HG02973 (cell line): ENCODE data around the gene CERKL.

Experiments
- ATAC-seq: cut with Tn5 transposase; IDR thresholded peaks from one replicate; pipeline ENCODE4 v1.9.1; 2021; ENCODE audit warnings: moderate library complexity; ENCODE audit not compliant: unreplicated experiment

The CERKL gene

DNA sequence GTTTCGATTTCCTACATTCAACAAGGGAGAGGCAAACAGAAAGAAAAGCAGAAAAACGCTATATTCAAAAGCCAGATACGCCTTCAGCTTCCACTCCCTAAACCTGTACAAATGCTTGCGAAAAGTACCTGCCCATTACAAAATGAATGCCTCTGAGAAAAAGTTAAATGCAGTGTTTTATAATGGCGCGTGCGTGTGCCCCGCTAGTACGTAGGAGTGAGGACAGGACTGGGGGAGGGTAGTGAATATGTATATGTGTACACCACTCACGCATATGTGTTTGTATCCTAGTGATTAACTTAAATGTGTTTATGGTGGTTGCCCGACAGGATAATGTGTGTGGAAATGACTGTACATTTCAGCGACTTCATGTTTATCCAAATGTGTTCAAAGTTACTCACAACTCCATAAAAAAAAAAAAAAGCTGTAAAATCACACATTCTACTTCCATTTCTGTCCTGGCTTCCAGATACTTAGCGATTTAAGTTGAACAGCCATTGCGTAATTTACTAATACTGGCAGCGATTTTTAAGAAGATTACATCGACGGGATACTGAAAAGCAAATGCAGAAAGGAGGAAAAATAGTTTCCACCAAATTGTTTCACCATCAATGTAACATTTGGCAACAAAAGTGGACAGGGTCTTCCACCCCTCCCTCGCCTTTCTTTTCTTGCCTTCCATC, 22.1 kb upstream of the CERKL start:
- no peak for ATAC-seq

GRCh38 chr2:181677912-181678586, 21.1 kb upstream of the CERKL start:
- peak; percentile 42 for ATAC-seq

DNA sequence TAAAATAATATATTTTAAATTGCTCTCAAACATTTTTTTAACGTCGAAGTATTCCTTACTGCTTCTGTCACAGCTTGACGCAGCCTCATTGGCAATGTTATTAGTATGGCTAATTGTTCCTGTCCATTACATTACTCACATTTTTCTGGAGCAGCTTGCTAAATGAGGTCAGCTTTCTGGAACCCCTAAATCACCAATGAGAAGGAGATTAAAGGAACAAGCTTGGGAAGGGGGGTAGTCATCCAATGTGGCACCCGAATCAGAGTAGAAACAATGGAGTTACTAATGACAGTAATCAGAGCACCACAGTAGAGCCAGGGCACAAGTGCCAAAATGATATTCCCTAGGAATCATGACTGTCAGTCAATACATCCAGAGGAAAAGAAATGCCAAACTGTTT, 18.3 kb upstream of the CERKL start:
- ATAC-seq: no peak

DNA sequence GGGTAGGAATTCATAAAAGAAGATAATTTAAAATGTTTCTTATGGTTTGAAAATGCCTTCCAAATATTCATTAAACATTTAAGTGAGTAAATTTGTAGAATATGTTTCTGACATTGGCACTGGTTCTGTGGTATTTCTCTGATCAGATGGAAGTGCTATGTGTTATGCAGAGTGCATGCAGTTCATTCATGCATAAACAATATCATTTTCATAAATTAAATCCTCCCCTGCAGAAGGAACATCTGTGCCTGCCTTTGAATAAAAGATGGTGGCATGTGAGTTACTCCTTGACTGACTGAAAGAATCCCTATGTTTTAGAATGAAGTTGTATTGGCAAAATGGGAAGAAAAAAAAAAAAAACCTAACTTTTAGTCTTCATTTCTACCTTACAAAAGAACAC, 17.6 kb upstream of the CERKL start:
- ATAC-seq: no peak

DNA sequence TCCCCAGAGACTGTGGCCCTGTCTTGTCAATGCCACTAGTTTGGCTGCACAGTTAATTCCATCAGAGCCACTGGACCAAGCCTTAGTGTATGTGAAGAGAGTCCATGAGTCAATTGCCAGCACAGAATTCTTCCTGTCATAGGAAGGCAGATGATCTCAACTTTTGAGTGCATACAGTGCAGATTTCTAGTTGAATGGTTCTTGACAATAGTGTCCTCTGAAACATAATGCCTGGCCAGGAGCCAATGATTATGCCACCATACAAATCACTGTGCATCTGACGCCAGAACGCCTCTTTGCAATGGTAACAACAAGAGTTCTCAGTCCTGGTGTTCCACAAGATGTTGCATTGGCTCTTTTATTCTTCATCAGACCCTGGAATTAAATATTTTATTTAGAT, 16.3 kb upstream of the CERKL start:
- ATAC-seq: peak; percentile 8

DNA sequence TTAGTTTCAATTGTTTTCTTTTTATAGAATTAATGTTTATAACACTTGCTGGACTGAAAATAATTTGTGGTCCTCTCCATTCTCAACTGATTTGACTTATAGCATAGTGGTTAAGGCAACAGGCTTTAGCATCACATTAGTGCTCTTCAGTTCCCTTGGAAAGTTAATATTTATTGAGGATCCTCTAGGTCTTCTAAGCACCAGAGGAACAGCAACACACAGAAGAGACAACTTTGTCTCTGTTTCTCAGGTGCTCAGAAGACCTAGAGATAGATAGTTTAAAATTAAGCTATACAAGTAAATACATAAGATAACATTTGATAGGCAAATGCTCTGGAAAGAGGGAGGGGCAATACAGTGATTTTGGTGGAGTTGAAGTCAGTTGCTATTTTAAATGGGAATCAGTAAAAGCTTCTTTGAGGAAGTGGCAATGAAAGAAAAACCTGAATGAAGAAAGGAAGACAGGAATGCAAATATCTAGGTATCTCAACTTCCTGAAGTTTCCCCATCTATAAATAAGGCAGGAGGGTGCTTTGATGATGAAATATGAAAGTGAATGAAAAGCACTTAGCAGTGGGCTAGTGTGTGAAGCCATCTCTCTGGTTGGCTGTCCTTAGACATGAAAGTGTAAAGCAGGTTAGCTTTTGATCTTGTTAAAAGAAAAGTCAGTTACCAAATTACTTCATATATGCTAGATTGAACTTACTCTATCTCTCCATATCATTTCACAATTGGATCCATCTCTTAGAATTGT, 15.5 kb upstream of the CERKL start:
- ATAC-seq: peak; percentile 75

- ATAC-seq: no peak
These were observed 13.7 kb upstream of the CERKL start for GRCh38 chr2:181670632-181671031.

- no peak for ATAC-seq
These were observed 10.3 kb upstream of the CERKL start for GRCh38 chr2:181667234-181667633.

GRCh38 chr2:181662287-181662686, 5.4 kb upstream of the CERKL start:
- ATAC-seq: no peak

- no peak for ATAC-seq
These were observed 3.3 kb upstream of the CERKL start for GRCh38 chr2:181660181-181660580.

GRCh38 chr2:181658444-181658843, 1.5 kb upstream of the CERKL start:
- no peak for ATAC-seq

- no peak for ATAC-seq
These were observed 474 bp upstream of the CERKL start for GRCh38 chr2:181657379-181657778.

- no peak for ATAC-seq
These were observed 1.4 kb downstream of the CERKL start for GRCh38 chr2:181655519-181655918.

DNA sequence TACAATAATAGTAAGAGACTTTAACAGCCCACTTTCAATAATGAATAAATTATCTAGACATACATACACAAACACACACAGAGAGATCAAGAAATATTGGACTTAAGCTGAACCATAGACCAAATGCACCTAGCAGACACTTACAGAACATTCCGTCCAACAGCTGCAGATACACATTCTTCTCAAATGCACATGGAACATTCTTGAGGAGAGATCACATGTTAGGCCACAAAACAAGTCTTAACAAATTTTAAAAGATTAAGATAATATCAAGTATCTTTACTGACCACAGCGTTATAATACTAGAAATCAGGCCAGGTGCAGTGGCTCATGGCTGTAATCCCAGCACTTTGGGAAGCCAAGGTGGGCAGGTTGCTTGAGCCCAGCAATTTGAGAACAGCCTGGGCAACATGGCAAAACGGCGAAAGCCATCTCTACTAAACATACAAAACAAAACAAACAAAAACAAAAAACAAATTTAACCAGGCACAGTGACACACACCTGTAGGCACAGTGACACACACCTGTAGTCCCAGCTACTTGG, 7.4 kb downstream of the CERKL start:
- no peak for ATAC-seq

DNA sequence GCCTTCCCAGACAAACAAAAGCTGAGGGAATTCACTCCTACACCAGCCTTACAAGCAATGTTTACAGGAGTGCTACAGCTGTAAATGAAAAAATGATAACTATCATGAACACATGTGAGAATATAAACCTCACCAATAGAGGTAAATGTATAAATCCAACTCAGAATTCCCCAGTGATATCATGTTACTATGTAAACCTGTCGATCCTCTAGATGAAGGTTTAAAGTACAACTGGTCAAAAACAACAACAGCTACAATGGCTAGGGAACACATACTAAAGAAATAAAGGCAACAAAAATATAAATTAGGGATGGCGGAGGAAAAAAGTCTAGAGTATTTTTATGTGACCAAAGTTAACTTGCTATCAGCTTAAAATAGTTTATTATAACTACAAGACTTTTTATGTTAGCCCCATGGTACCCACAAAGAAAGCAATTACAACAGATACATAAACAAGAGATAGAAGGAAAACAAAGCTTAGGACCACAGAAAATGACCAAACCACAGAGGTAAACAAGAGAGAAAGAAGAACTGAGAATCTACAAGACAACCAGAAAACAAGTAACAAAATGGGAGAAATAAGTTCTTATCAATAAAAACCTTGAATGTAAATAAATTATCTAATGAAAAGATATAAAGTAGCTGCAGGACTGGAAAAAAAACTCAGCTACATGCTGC, 8.3 kb downstream of the CERKL start:
- no peak for ATAC-seq

GRCh38 chr2:181646415-181646987, 10.4 kb downstream of the CERKL start:
- ATAC-seq: no peak

GRCh38 chr2:181643151-181643550, 13.8 kb downstream of the CERKL start:
- ATAC-seq: no peak

DNA sequence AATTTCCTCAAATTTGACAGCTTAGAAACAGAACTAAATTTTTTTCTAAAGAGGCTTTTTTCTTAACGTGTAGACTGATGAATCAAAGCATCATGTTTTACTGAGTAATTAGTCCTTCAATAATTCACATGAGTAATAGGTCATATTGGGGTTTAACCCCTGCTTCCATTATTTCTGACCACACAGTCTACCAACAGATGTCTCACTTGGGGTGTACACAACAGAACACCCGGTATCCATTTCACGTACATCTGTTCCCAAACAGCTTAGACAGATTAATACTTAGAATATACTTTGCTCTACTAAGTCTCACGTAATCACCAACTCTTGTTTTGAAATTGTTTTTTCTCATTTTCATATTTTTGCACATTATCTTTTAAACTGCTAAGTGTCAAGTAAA, 14.8 kb downstream of the CERKL start:
- ATAC-seq: no peak

- no peak for ATAC-seq
These were observed 17.2 kb downstream of the CERKL start for GRCh38 chr2:181639686-181640085.

DNA sequence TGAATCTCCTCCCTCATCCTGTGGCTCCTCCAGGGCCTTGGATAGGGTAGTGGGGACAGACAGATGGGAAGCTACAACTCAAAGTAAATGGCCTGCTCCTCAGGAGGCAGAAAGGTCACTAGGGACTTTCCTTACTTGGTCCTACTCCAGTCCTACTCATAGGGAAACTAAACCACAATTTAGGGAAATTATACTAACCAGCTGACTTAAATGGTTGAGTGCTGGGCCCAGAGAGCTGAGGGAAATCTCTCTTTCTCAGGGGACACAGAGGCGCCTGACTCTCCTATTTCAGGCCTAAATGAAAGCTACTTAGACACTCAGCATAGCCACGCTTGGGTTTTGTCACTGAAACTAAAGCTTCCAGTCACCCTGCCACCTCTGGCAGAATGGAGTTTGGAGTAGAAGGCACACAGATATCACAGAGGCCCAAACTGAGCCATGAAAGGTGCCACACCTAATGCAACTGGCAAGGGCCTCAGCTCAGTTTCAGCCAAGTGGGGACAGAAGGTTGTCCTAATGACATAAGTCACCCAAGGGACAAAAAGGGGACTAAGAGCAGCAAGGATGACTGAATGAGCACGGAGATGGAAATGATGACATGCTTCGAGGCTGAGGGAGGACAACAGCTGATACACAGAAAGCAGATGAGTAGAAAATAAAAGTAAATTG, 24.0 kb downstream of the CERKL start:
- peak; percentile 82 for ATAC-seq
